GM13977 (cell line): Measurements from ENCODE around the gene CYLD.

ENCODE experiments used
- DNase-seq: peaks from one replicate; pipeline ENCODE4 v3.0.0; 2012; ENCODE audit warnings: low spot score
- CTCF ChIP-seq: IDR thresholded peaks from 2 replicates; pipeline ENCODE4 v1.5.1; 2012; ENCODE audit warnings: mild to moderate bottlenecking, control low read depth; ENCODE audit not compliant: insufficient read depth; ENCODE audit errors: extremely low read depth, missing control alignments
- in situ Hi-C: fragments of 300-500 bp; cut with MboI; formaldehyde crosslinking; loops from one replicate; pipeline ENCODE4 v1.12.0; 2022; ENCODE audit warnings: low sequenced_read_pairs, low pct_unique_long_range_greater_than_20kb, mixed read lengths, inconsistent platforms; ENCODE audit not compliant: unreplicated experiment

CYLD gene

GRCh38 chr16:50741781-50742575 is at the start of gene CYLD:
CYLD (plus strand) TSS chr16:50742086; CDS start chr16:50749699, 7,613 bp downstream.
- no peak for TF ChIP-seq CTCF
- in situ Hi-C loops = loop anchor here (10.0 kb wide), 1 partner anchor 67 kb away; no protein-coding TSS in a partner anchor
- peak; percentile 97 for DNase-seq

- no peak for TF ChIP-seq CTCF
- in situ Hi-C loops = no loop called here
- DNase-seq = no peak
Measured at GRCh38 chr16:50692644-50692998, 49.3 kb upstream of the CYLD start.

- no peak for TF ChIP-seq CTCF
- in situ Hi-C loops = no loop called here
- DNase-seq = peak; percentile 80
Measured at GRCh38 chr16:50692999-50693781, 48.7 kb upstream of the CYLD start, which contains the start of gene NOD2. NOD2 (plus strand) TSS chr16:50693606; CDS start chr16:50699496, 5,890 bp downstream.

- TF ChIP-seq CTCF = no peak
- in situ Hi-C loops = no loop called here
- DNase-seq = peak; percentile 64
Measured at GRCh38 chr16:50694206-50694605, 47.7 kb upstream of the CYLD start.

- DNase-seq = no peak
- in situ Hi-C loops = no loop called here
- TF ChIP-seq CTCF = no peak
Measured at GRCh38 chr16:50695017-50696000, 46.6 kb upstream of the CYLD start.

GRCh38 chr16:50696126-50696525 is 45.8 kb upstream of the CYLD start:
- DNase-seq = peak; percentile 57
- in situ Hi-C loops = no loop called here
- TF ChIP-seq CTCF = no peak
